HCT116 (cell line): ENCODE results near the gene CA7. TPM values are rescaled to one million over a fixed set of nuclear protein-coding genes. Genes with fewer than 3 reads are reported as not detected.

Source experiments
- ATAC-seq: fragments of 200-7000 bp; cut with Tn5 transposase; 2 replicates; pipeline ENCODE4 v1.9.1; 2020; ENCODE audit warnings: mild to moderate bottlenecking, moderate library complexity
- BruUV-seq: library from RNA; stranded (reverse); fragments of 400-500 nt; replicated peaks from 2 replicates; lab custom pipeline; 2021; lab: Mats Ljungman, UMichigan
- CTCF ChIA-PET: fragments of 300-600 bp; sonication (Branson Sonifier 250); formaldehyde crosslinking; loops from one replicate; lab custom pipeline; 2021; ENCODE audit warnings: antibody characterized with exemption; lab: Charles Lee
- POLR2A ChIA-PET: fragments of 300-600, 350-600 bp; sonication (Branson Sonifier 250); formaldehyde crosslinking; loops from one replicate; lab custom pipeline; 2021; ENCODE audit warnings: antibody characterized with exemption; lab: Charles Lee
- RAD21 ChIA-PET, 2 experiments: fragments of 300-600 bp; sonication (Branson Sonifier 250); formaldehyde crosslinking; loops; one replicate each; lab custom pipeline; 2023; ENCODE audit warnings: low total read pairs in 2 of 2; ENCODE audit not compliant: uncharacterized antibody in 2 of 2, unreplicated experiment in 2 of 2, low non-redundant PET in 1 of 2; lab: Charles Lee
- DNase-seq: peaks from one replicate; pipeline ENCODE4 v3.0.0-alpha.2; 2010; ENCODE audit warnings: low read depth, low spot score
- H2AFZ ChIP-seq: fragments of 200-600 bp; shearing (Covaris generic), sonication (generic); 2 replicates; pipeline ENCODE4 v1.6.1; 2017; ENCODE audit warnings: low read depth, mixed run types, mixed read lengths, antibody characterized with exemption, low read length; ENCODE audit not compliant: poor library complexity, severe bottlenecking
- H3K27ac ChIP-seq: 2 replicates; pipeline ENCODE4 v1.5.1; 2012; ENCODE audit warnings: low read depth, low read length
- H3K27me3 ChIP-seq: fragments of 200-600 bp; sonication (generic); 2 replicates; pipeline ENCODE4 v1.6.1; 2016; ENCODE audit warnings: mixed run types, low read length, mixed read lengths; ENCODE audit not compliant: insufficient read depth
- H3K36me3 ChIP-seq, 2 experiments: fragments of 200-500 bp in 1 of 2; fragments of 200-600 bp in 1 of 2; sonication (Bioruptor generic) in 1 of 2; sonication (generic) in 1 of 2; 2 replicates each; pipeline versions ENCODE4 v1.5.1 to v1.6.1; 2014 to 2016; ENCODE audit warnings: low read length in 2 of 2, inconsistent platforms in 1 of 2, mixed read lengths in 1 of 2, mixed run types in 1 of 2; ENCODE audit not compliant: insufficient read depth in 2 of 2, control insufficient read depth in 1 of 2
- H3K4me1 ChIP-seq, 2 experiments: fragments of 200-600 bp in 1 of 2; sonication (generic) in 1 of 2; 2 replicates each; pipeline versions ENCODE4 v1.5.1 to v1.6.1; 2012 to 2017; ENCODE audit warnings: low read length in 2 of 2, inconsistent platforms in 1 of 2, mild to moderate bottlenecking in 1 of 2, mixed read lengths in 1 of 2, mixed run types in 1 of 2, moderate library complexity in 1 of 2; ENCODE audit not compliant: insufficient read depth in 2 of 2, control insufficient read depth in 1 of 2
- H3K4me2 ChIP-seq: fragments of 200-600 bp; sonication (generic); 2 replicates; pipeline ENCODE4 v1.6.1; 2017; ENCODE audit warnings: mixed run types, low read length, mixed read lengths
- H3K4me3 ChIP-seq, 2 experiments: fragments of 200-600 bp in 1 of 2; sonication (generic) in 1 of 2; replicated peaks in 1 of 2; 2 replicates each; pipeline ENCODE4 v1.5.1; 2011 to 2016; ENCODE audit warnings: low read length in 2 of 2, control low read depth in 1 of 2, low read depth in 1 of 2, mild to moderate bottlenecking in 1 of 2, mixed read lengths in 1 of 2, mixed run types in 1 of 2
- H3K79me2 ChIP-seq: fragments of 200-600 bp; sonication (generic); 2 replicates; pipeline ENCODE4 v1.6.1; 2017; ENCODE audit warnings: mild to moderate bottlenecking, mixed run types, low read length, moderate library complexity, mixed read lengths; ENCODE audit not compliant: insufficient read depth
- H3K9ac ChIP-seq: fragments of 200-600 bp; sonication (generic); 2 replicates; pipeline ENCODE4 v1.6.1; 2016; ENCODE audit warnings: low read length, mixed read lengths
- H3K9me2 ChIP-seq: fragments of 200-600 bp; sonication (generic), shearing (Covaris generic); 2 replicates; pipeline ENCODE4 v1.6.1; 2017; ENCODE audit warnings: mixed run types, mild to moderate bottlenecking, moderate library complexity; ENCODE audit not compliant: insufficient read depth
- H3K9me3 ChIP-seq, 2 experiments: fragments of 200-500 bp in 1 of 2; fragments of 200-600 bp in 1 of 2; sonication (Bioruptor generic) in 1 of 2; sonication (generic) in 1 of 2; 2 replicates each; pipeline ENCODE4 v1.6.1; 2014 to 2017; ENCODE audit warnings: low read length in 2 of 2, mixed read lengths in 2 of 2, inconsistent platforms in 1 of 2, low read depth in 1 of 2, mild to moderate bottlenecking in 1 of 2, mixed run types in 1 of 2, moderate library complexity in 1 of 2; ENCODE audit not compliant: control insufficient read depth in 1 of 2, insufficient read depth in 1 of 2
- H4K20me1 ChIP-seq: fragments of 200-600 bp; sonication (generic), shearing (Covaris generic); 2 replicates; pipeline ENCODE4 v1.6.1; 2017; ENCODE audit warnings: mixed run types, mild to moderate bottlenecking, moderate library complexity; ENCODE audit not compliant: insufficient read depth
- CEBPB ChIP-seq: IDR thresholded peaks from 2 replicates; pipeline ENCODE4 v1.6.1; 2012; ENCODE audit warnings: low read depth
- ELF1 ChIP-seq: IDR thresholded peaks from 2 replicates; pipeline ENCODE4 v1.6.1; 2012; ENCODE audit warnings: low read depth, borderline replicate concordance
- EZH2phosphoT487 ChIP-seq: fragments of 200-600 bp; IDR thresholded peaks from 2 replicates; pipeline ENCODE4 v1.6.1; 2018; ENCODE audit warnings: antibody characterized with exemption, borderline replicate concordance
- FOSL1 ChIP-seq: IDR thresholded peaks from 2 replicates; pipeline ENCODE4 v1.6.1; 2012; ENCODE audit warnings: low read depth
- JUND ChIP-seq: IDR thresholded peaks from 2 replicates; pipeline ENCODE4 v1.6.1; 2012
- RAD21 ChIP-seq: IDR thresholded peaks from 2 replicates; pipeline ENCODE4 v1.6.1; 2012; ENCODE audit warnings: low read depth, mild to moderate bottlenecking
- SP1 ChIP-seq: IDR thresholded peaks from 2 replicates; pipeline ENCODE4 v1.6.1; 2012; ENCODE audit warnings: low read depth
- SRF ChIP-seq: IDR thresholded peaks from 2 replicates; pipeline ENCODE4 v1.6.1; 2012; ENCODE audit warnings: low read depth
- TCF7L2 ChIP-seq: IDR thresholded peaks from 2 replicates; pipeline ENCODE4 v1.7.0; 2011; ENCODE audit warnings: borderline replicate concordance, inconsistent platforms; ENCODE audit not compliant: insufficient read depth, insufficient read length; ENCODE audit errors: extremely low read depth
- intact Hi-C: fragments of 100-400 bp; cut with micrococcal nuclease; formaldehyde crosslinking; loops from 2 replicates; pipeline ENCODE4 v1.10.0; 2022
- total RNA-seq: library from RNA; stranded (reverse); gene quantifications from one replicate; pipeline ENCODE4 v1.2.1, GENCODE V29; 2021; ENCODE audit not compliant: unreplicated experiment
- TF ChIP-seq, protein P1 (sequence below): IDR thresholded peaks from 2 replicates; pipeline ENCODE4 v1.6.1; 2012
- TF ChIP-seq, protein P2 (sequence below): IDR thresholded peaks from 2 replicates; pipeline ENCODE4 v1.6.1; 2012; ENCODE audit warnings: low read depth
- TF ChIP-seq, protein P3 (sequence below), 3 experiments: fragments of 200-600 bp in 1 of 3; sonication (generic) in 1 of 3; IDR thresholded peaks in 2 of 3; conservative IDR thresholded peaks in 1 of 3; 2 replicates each; pipeline ENCODE4 v1.5.1; 2012 to 2017; ENCODE audit warnings: low read depth in 2 of 3, low read length in 2 of 3, antibody characterized with exemption in 1 of 3, borderline replicate concordance in 1 of 3, control low read depth in 1 of 3, mild to moderate bottlenecking in 1 of 3, mixed read lengths in 1 of 3, mixed run types in 1 of 3, moderate library complexity in 1 of 3; ENCODE audit not compliant: insufficient read depth in 1 of 3
- TF ChIP-seq, protein P4 (sequence below): IDR thresholded peaks from 2 replicates; pipeline ENCODE4 v1.6.1; 2012
- TF ChIP-seq, protein P5 (sequence below): IDR thresholded peaks from 2 replicates; pipeline ENCODE4 v1.6.1; 2011; ENCODE audit warnings: mild to moderate bottlenecking, low read length, moderate library complexity; ENCODE audit not compliant: insufficient replicate concordance; ENCODE audit errors: extremely low read depth

Gene CA7
- total RNA-seq, 1 experiment from 2014 or later = not detected

DNA sequence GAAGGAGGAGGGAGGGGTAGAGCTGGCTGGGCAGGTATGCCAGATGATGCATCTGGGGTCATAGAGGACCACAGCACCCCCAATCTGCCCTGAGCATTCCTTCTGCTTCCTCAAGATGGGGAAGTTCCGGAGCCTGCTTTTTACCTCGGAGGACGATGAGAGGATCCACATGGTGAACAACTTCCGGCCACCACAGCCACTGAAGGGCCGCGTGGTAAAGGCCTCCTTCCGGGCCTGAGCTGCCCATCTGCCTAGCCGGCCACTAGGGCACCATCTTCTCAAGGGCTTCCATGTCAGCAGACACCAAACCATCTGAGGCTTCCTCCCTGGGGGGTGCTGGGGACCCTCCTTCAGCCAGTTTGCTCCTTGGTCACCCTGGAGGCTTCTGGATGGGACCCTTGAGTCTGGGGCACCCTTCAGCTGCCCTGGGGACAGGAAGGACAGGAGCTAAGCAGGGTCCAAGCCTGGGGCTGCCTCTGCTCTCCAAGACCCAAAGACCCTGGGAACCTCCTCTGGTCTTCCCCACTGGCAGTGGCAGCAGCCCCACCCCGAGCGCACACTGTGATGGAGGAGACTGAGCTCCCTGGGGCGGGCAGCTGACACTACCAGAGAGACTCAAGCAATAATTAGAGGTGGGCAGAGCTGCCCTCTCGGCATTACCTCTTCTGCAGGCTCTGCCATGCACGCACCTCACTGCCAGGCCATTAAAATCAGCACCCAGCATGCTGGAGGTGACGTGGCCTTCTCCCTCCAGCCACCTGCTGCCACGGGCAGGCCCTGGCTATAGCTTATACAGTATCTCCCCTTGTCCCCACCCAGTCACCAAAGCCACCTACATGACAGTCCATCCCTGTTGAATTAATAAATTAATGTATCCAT lies 9.3 kb downstream of the CA7 start:
- intact Hi-C loops = no loop called here
- TF ChIP-seq SP1 = no peak
- TF ChIP-seq, protein P1, sequence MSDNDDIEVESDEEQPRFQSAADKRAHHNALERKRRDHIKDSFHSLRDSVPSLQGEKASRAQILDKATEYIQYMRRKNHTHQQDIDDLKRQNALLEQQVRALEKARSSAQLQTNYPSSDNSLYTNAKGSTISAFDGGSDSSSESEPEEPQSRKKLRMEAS = no peak
- TF ChIP-seq, protein P2, sequence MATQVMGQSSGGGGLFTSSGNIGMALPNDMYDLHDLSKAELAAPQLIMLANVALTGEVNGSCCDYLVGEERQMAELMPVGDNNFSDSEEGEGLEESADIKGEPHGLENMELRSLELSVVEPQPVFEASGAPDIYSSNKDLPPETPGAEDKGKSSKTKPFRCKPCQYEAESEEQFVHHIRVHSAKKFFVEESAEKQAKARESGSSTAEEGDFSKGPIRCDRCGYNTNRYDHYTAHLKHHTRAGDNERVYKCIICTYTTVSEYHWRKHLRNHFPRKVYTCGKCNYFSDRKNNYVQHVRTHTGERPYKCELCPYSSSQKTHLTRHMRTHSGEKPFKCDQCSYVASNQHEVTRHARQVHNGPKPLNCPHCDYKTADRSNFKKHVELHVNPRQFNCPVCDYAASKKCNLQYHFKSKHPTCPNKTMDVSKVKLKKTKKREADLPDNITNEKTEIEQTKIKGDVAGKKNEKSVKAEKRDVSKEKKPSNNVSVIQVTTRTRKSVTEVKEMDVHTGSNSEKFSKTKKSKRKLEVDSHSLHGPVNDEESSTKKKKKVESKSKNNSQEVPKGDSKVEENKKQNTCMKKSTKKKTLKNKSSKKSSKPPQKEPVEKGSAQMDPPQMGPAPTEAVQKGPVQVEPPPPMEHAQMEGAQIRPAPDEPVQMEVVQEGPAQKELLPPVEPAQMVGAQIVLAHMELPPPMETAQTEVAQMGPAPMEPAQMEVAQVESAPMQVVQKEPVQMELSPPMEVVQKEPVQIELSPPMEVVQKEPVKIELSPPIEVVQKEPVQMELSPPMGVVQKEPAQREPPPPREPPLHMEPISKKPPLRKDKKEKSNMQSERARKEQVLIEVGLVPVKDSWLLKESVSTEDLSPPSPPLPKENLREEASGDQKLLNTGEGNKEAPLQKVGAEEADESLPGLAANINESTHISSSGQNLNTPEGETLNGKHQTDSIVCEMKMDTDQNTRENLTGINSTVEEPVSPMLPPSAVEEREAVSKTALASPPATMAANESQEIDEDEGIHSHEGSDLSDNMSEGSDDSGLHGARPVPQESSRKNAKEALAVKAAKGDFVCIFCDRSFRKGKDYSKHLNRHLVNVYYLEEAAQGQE = no peak
- no peak for TF ChIP-seq FOSL1
- no peak for TF ChIP-seq TCF7L2
- TF ChIP-seq, protein P3, sequence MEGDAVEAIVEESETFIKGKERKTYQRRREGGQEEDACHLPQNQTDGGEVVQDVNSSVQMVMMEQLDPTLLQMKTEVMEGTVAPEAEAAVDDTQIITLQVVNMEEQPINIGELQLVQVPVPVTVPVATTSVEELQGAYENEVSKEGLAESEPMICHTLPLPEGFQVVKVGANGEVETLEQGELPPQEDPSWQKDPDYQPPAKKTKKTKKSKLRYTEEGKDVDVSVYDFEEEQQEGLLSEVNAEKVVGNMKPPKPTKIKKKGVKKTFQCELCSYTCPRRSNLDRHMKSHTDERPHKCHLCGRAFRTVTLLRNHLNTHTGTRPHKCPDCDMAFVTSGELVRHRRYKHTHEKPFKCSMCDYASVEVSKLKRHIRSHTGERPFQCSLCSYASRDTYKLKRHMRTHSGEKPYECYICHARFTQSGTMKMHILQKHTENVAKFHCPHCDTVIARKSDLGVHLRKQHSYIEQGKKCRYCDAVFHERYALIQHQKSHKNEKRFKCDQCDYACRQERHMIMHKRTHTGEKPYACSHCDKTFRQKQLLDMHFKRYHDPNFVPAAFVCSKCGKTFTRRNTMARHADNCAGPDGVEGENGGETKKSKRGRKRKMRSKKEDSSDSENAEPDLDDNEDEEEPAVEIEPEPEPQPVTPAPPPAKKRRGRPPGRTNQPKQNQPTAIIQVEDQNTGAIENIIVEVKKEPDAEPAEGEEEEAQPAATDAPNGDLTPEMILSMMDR (IDR thresholded peaks at IDR 0.05 in 2 of 3, conservative IDR thresholded peaks at IDR 0.05 in 1 of 3; ENCODE audit: borderline replicate concordance in 1 of 3, insufficient read depth in 1 of 3, low read depth in 2 of 3, low read length in 2 of 3) = no peak
- no peak for TF ChIP-seq RAD21
- TF ChIP-seq, protein P4, sequence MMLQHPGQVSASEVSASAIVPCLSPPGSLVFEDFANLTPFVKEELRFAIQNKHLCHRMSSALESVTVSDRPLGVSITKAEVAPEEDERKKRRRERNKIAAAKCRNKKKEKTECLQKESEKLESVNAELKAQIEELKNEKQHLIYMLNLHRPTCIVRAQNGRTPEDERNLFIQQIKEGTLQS = no peak
- no peak for TF ChIP-seq EZH2phosphoT487
- TF ChIP-seq ELF1 = no peak
- no peak for TF ChIP-seq JUND
- TF ChIP-seq CEBPB = no peak
- TF ChIP-seq, protein P5, sequence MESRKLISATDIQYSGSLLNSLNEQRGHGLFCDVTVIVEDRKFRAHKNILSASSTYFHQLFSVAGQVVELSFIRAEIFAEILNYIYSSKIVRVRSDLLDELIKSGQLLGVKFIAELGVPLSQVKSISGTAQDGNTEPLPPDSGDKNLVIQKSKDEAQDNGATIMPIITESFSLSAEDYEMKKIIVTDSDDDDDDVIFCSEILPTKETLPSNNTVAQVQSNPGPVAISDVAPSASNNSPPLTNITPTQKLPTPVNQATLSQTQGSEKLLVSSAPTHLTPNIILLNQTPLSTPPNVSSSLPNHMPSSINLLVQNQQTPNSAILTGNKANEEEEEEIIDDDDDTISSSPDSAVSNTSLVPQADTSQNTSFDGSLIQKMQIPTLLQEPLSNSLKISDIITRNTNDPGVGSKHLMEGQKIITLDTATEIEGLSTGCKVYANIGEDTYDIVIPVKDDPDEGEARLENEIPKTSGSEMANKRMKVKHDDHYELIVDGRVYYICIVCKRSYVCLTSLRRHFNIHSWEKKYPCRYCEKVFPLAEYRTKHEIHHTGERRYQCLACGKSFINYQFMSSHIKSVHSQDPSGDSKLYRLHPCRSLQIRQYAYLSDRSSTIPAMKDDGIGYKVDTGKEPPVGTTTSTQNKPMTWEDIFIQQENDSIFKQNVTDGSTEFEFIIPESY = no peak
- TF ChIP-seq SRF = no peak
- H3K9me2 ChIP-seq = no peaks in the 10 kb centered on the region
- no peak for DNase-seq
- no peak overlapping the region for H3K4me3 ChIP-seq
- H4K20me1 ChIP-seq = no peaks in the 10 kb centered on the region
- H3K4me2 ChIP-seq = no peak overlapping the region
- ChIA-PET CTCF (interaction anchor here (0.8 to 1.4 kb wide), 2 partner anchors 20 to 23 kb away, joined by 3 to 4 read pairs; partner anchors contain the start of gene NAE1), POLR2A (no interaction called here), RAD21 (no interaction called here)
- H3K36me3 ChIP-seq = no peaks in the 10 kb centered on the region
- H3K4me1 ChIP-seq = no peaks in the 10 kb centered on the region; a peak in 1 of 4 replicates
- no peak overlapping the region for H3K27ac ChIP-seq
- no peaks in the 10 kb centered on the region for H3K9me3 ChIP-seq
- H2AFZ ChIP-seq = no peak overlapping the region
- ATAC-seq = no peak
- no TSS peak for BruUV-seq
- no peak overlapping the region for H3K9ac ChIP-seq
- no peaks in the 10 kb centered on the region for H3K27me3 ChIP-seq
- no peaks in the 10 kb centered on the region for H3K79me2 ChIP-seq
